ENCODE results near the gene TMEM255B. TPM values are rescaled to one million over a fixed set of nuclear protein-coding genes. Genes with fewer than 3 reads are reported as not detected.
A peak's percentile ranks its signal among the peaks of the same experiment; 100 is the strongest.

TMEM255B gene
- polyA plus RNA-seq, 3 donors: 4.6 to 7.0 (median 4.8) TPM

DNA sequence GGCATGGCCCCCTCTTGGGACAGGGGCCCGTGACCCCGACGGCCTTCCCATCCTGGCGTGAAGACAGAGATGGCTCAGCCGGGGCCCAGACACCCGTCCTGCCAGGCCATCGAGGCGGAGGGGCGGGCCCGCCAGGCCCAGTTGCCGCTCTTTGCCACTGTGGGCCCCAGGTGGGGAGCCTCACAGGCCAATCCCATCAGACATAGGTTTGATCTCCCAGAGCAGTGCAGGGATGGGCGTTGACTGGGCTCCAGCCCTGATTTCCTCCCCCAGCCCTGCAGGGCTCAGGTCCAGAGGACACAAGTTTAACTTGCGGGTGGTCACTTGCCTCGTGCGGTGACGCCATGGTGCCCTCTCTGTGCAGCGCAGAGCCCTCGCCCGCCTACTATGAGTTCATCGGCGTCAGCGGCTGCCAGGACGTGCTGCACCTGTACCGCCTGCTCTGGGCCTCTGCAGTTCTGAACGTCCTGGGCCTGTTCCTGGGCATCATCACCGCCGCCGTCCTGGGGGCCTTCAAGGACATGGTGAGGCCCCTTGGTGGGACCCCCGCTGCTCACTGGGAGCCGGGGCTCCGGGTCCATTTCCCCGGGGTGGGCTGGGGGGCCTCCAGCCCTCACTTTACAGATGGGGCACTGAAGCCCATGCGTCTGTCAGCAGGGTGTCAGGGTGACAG, 42.4 kb downstream of the TMEM255B start:
- DNase-seq (ENCODE audit: low read depth in 3 of 3, low spot score in 2 of 3): no peak

DNA sequence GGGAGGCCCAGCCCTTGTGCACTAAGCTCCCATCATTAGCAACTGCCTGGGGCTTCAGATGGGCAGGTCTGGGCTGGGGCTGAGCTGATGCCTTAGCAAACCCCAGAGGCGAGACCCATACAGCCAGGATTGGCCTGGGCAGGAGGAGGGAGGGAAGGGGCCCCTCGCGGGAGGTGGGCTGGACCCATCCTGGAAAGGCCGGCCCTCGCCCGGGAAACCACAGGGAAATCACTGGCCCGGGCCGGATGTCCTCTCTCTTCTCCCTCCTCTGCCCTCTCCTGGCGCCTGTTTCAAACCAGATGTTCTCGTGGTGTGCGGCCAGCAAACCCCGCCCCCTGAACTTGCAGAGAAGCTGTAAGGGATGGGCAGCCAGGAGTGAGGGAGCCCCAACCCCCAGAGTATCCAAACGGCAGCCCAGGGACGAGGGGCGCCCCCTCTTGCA, 43.1 kb downstream of the TMEM255B start:
- peak in 1 of 3 donors; percentile 51 for DNase-seq (ENCODE audit: low read depth in 3 of 3, low spot score in 2 of 3)

DNA sequence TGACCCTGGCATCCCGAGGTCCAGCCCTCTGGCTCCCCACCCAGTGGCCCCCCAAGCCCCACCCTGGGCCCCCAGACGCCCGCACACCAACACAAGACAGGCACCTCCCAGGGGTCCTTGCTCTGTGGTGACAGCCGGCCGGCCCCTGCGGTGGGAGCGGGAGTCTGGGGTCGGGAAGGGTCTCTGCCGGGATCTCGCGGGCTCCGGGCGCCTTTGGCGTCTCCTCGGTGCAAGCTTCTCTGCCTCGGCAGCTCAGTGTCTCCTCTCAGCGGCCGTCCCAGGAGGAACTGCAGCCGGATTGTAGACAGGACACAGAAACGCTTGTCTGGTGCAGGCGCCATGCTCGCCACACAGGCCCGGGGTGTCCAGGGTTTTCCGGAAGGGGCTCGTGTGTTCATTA, 43.7 kb downstream of the TMEM255B start:
- no peak for DNase-seq (ENCODE audit: low read depth in 3 of 3, low spot score in 2 of 3)

DNA sequence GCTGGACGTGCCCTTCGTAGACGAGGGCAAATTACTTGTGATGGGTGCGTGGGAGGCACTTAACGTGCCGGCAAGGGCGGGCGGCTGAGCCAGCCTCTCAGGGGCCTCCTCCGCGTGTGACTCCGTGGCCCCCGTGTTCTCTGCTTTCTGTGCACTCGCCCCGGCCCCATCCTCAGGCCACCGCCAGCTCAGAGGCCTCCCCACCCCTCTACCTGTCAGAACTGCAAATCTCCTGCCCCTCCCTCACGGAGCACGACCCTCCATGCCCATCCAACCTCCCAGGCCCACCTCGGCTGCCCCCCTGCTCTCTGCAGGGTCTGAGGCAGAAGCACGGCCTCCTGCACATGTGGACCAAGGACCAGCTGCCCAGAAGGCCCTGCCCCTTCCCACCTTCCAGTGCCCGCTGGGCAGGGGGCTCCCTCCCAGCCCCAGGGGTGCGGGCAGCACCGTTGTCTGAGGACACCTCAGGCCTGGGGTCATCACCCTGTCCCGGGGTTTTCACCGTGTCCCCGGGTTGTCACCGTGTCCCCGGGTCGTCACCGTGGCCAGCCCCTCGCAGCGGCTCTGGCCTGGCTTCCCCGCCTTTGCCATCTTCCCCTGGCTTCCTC, 44.5 kb downstream of the TMEM255B start:
- no peak for DNase-seq (ENCODE audit: low read depth in 3 of 3, low spot score in 2 of 3)

DNA sequence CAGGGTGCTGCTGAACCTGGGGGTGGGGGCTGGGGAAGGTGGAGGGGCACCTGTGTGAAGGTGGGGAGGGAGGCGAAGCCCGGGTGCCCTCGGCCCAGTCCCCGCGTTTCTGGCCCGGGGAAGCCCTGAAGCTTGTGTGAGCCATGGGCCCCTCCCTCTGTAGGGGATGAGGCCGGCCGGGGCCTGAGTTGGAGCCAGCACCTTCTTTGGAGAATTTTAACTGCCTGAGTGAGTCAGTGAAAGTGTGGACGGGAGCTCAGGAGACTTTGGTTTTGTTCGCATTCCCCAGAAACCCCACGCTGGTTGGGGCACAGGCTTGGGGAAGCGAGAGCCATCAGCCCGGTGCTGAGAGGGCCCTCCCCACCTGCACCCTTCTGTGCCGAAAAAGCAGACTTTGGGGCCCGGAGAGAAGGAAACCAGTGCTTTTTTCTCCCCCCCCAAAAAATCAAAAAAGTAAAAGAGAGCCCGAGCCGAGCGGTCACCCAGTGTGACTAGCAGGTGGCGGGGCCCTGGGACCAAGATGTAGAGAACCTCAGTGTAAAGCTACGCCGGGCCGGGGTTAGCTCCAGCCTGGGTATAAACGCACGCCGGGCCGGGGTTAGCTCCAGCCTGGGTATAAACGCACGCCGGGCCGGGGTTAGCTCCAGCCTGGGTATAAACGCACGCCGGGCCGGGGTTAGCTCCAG, 45.1 kb downstream of the TMEM255B start:
- DNase-seq (ENCODE audit: low read depth in 3 of 3, low spot score in 2 of 3): no peak

DNA sequence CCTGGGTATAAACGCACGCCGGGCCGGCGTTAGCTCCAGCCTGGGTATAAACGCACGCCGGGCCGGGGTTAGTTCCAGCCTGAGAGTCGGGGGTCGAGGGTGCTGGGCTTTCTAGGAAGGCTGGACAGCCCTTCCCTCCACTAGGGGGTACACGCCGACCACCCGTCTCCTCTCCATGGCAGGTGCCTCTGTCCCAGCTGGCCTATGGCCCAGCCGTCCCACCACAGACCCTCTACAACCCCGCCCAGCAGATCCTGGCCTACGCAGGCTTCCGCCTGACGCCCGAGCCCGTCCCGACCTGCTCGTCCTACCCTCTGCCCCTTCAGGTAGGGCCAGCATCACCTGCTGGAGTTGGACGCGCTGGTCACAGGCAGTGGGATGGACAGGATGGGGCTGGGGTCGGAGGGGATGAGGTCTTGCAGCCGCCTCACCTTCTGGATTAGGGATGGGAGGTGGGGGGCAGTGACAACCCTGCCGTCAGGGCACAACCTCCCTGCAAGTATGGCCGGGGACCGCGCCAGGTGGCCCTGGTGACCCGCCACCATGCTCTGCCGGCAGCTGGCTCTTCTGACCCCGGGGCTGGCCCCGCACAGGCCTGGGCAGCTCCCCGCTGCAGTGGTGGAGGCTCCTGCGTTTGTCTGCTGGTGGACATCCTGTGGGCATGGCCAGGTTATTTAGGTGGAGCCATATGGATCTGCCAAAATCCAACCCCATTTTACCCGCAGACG, 45.8 kb downstream of the TMEM255B start:
- DNase-seq (ENCODE audit: low read depth in 3 of 3, low spot score in 2 of 3): no peak

DNA sequence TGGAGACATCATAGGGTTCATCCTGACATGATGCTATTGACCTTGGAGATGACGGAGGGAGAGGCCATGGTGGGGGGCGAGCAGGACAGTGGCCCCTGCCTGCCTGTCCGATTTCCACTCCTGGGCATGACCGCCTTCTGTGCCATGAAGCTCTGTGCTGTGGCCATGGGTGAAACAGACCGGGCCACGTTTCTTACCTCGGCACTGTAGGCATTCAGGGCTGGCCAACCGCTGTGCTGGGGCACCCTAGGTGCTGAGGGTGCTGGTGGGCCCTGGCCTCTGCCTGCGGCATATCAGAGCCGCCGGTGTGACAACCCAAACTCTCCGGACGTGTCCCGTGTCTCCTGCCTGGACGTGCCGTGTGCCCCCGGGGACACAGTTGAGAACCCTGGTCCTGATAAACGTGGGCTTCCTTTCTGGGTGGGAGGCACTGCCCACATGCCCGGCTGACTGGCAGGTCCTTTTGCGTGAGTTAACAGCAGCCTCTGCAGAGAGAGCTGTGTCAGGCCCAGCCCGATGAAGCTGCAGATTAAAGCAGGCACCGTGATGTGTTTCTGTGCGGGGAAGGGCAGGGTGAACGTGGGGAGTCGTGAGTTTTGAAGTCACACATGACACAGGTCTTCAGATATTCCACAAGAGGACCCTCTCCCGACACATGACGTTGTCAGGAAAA, 46.5 kb downstream of the TMEM255B start:
- DNase-seq (ENCODE audit: low read depth in 3 of 3, low spot score in 2 of 3): no peak

DNA sequence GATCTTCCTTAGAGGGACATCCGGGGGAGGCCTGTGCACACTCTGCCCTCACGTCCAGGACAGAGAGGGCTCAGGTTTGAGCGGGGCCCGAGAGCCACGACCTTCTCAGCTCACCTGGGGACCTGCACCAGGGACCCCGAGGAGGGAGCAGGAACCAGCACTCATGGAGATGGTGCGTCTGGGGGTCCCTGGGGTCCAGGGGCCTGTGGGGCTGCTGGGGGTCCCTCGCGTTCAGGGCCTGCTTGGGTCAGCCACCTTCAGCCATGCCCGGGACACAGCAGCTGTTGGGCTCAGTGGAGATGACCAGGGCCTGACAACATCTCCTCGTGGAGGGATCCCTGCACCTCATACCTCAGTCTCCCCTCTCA, 47.1 kb downstream of the TMEM255B start:
- DNase-seq (ENCODE audit: low read depth in 3 of 3, low spot score in 2 of 3): no peak

DNA sequence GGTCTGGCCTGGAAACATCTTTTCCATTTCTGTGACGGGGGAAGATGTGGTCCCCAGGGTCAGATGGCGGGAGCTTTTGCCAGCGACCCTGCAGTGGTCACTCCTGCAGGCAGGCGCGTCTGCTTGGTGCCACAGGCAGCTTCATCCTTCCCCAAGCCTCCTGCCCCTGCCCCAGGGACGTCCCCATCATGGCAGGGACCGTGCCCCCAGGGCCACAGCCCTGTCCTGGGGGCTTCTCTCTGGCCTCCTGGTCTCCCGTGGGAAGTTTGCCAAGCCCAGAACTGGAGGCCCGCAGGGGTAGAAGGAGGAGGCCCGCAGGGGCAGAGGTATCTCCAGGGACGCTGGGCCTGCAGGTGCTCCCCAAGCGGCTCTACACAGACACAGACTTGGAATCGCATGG, 47.5 kb downstream of the TMEM255B start:
- DNase-seq (ENCODE audit: low read depth in 3 of 3, low spot score in 2 of 3): no peak

DNA sequence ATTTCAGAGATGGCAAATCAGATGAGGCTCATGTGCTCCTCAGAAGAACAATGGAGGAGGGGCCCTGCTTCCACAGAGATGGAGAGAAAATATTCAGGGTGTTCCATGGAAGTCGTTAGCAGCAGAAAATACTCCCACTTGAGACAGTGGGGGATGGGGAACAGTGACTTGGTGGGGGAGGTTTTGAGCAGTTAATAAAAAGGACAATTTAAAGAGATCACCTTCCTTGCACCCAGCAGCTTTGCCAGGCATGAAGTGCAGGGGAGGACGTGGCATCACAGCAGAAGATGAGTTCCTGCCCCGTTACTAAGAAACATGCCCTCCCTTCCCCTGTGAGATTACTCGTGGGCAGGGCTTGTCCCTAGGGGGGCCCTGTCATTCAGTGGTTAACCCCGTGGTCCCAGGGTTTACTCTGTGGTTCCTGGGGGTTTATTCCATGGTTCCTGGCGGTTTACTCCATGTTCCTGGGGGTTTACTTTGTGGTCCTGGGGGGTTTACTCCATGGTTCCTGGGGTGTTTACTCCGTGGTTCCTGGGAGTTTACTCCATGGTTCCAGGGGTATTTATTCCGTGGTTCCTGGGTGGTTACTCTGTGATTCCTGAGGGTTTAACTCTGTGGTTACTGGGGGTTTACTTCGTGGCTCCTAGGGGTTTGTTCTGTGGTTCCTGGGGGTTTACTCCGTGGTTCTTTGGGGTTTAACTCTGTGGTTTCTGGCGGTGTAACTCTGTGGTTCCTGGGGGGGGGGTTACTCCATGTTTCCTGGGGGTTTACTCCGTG, 49.2 kb downstream of the TMEM255B start:
- no peak for DNase-seq (ENCODE audit: low read depth in 3 of 3, low spot score in 2 of 3)

DNA sequence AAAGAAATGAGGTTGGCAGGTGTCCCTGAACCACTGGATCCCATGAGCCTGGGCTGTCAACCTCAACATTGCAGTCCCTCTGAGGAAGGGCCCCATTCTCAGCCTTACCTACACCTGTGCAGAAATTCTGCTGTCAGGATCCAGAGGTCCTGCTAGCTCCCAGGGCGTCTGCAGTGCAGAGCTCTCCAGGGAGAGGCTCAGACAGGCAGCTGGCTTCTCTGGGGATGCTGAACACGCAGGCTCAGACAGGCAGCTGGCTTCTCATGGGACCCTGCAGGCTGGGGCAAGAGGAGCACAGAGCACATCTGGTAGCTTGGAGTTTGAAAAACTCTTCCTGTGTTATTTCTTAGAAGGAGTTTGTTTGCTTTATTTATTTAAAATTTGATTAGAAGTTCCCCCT, 50.9 kb downstream of the TMEM255B start:
- DNase-seq (ENCODE audit: low read depth in 3 of 3, low spot score in 2 of 3): no peak

DNA sequence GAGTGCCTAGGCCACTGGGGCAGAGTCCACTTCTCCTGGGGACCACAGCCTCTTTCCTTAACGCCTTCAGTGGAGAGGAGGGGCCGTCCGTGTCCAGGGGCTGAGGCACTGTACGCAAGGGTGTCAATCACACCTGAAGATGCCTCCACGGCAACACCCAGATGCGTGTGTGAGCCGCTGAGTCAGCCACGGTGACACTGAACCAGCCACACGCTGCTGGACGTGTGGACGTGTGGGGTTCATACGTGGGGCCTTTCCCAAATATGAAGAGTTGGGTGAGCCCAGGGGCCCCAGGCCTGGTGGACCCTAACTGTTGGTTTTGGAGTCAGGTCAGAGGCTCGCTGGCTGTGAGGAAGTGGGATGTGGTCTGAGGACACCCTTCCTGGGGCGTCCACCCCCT, 51.6 kb downstream of the TMEM255B start:
- DNase-seq (ENCODE audit: low read depth in 3 of 3, low spot score in 2 of 3): no peak

DNA sequence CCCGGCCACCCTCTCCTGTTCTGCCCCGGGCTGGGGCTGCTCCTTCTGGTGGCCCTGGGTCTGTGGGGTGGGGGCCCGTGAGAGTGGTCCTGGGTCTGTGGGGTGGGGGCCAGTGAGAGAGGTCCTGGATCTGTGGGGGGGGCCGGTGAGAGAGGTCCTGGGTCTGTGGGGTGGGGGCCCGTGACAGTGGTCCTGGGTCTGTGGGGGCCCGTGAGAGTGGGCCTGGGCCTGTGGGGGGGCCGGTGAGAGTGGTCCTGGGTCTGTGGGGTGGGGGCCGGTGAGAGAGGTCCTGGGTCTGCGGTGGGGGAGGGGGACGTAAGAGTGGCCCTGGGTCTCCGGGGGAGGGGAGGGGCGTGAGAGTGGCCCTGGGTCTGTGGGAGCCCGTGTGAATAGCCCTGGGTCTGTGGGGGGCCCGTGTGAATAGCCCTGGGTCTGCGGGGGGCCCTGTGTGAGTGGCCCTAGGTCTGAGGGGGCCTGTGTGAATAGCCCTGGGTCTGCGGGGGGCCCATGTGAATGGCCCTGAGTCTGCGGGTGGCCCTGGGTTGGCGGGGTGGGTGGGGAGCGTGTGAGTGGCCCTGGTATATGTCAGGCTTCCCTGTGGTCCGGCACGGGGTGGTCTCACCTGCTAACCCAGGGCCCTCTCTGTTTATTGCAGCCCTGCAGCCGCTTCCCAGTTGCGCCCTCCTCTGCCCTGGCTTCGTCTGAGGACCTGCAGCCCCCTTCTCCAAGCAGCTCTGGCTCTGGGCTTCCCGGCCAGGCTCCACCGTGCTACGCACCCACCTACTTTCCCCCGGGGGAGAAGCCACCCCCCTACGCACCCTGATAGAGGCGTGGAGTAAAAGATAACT, 52.3 kb downstream of the TMEM255B start:
- DNase-seq (ENCODE audit: low read depth in 3 of 3, low spot score in 2 of 3): no peak

DNA sequence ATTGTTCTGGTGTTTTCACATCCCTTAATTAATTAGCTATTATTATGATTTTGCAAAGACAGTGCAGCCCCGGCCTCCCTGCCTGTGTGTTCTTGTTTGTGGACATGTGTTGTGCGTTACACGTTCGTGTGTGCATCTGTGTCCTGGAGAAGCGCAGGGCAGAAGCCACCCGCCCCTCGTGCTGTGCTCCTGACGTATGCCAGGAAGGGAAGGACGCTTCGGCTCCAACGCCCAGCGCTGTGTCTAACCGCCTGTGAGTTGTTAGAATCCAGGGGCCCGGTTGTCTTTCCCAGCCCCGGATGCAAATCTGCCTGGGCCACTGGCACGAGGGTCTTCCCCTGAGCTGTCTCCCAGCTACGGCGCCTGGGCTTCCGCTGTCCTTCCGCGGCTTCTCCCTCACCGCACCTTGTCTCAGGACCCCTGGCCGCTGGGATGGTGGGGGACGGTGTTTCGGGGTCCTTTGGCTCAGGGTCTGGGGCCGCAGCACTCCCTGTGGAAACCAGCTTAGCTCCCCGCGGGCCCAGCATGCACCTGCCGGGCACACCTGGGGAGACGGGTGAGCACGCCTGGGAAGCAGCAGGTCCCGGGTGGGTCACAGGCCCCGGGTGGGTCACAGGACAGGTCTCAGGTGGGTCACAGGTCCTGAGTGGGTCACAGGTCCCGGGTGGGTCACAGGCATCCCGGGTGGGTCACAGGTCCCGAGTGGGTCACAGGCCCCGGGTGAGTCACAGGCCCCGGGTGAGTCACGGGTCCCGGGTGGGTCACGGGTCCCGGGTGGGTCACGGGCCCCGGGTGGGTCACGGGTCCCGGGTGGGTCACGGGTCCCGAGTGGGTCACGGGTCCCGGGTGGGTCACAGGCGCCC, 53.4 kb downstream of the TMEM255B start:
- DNase-seq (ENCODE audit: low read depth in 3 of 3, low spot score in 2 of 3): no peak

DNA sequence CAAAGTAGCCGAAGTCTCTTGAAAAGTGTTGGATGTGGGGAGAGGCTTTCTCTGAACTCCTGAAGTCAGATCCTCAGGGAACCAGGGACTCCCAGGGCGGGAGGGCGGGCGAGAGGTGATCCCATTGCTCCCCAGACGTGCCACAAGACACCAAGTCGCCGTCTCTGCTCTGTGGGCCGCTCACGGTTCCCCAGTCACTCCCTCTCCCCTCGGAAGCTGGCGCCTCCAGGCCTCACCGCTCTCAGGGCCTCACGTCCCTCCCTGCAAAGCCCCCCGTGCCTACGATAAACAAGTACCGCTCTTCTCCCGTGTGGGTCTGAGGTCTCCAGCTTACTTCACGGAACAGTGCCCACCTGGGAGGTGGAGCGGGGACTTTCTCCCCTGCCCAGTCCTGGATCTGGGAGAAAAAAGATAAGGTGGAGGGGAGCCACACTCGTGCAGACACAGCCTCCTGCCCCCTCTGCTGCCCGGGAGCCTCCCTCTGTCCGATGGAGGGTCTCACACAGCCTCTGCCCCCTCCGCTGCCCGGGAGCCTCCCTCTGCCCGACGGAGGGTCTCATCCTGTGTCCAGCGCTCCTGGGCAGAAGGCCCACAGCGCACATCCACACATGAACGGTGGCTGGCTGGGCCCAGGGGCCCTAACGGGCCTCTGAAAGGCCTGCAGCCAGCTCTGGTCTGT, 54.2 kb downstream of the TMEM255B start:
- DNase-seq (ENCODE audit: low read depth in 3 of 3, low spot score in 2 of 3): no peak

DNA sequence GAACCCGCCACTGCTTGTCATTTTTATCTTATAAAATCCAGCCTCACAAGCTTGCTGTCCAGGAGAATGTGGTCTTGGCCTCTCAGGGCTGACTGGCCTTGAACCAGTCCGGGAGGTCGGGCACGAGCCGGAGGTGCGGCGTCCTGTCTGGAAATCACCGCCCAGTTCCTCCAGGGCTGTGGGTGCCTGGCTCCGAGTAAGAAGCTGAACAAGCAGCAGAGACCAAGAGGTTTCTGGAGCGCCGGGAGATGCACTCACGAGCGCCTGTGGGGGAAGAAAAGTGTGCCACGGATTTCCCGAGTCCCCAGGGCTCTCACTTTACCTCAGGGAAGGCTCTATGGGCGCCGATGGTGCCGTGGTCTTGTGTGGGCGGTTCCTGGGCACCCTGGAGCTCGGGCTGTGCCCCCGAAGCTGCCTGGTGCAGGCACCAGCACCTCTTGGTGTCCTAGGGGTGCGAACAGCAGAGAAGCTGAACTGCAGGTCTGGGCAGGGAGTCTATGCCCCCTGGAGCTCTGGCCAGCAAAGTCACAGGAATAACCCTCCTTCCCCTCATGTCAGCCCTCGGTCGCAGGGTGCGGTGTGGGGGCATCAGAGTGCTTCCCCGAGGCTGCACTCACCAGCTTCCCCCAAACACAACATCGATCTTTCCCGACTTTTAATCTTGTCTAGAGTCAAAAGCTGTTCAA, 54.9 kb downstream of the TMEM255B start:
- DNase-seq (ENCODE audit: low read depth in 3 of 3, low spot score in 2 of 3): no peak

DNA sequence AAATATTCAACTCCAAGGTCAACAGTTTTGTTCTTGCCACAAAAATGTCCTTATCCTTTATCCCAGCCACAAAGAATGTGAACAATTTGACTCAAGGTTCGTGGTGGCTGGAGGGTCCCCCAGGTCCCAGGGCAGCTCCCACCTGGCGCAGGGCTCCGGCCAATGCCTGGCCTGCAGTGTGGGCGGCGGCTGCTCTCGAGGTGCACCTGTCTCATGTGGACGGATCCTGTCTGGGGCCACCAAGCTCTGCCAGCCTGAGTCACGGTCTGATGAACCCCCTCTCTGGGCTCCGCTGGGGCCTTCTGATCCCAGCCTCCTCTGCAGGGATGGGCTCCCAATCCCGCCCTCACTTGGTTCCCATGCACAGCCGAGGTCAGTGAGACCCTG, 55.4 kb downstream of the TMEM255B start:
- no peak for DNase-seq (ENCODE audit: low read depth in 3 of 3, low spot score in 2 of 3)
